GM19324 (cell line): ENCODE data around the gene SLC35G1.

Experiments
- ATAC-seq: cut with Tn5 transposase; IDR thresholded peaks from one replicate; pipeline ENCODE4 v1.9.1; 2021; ENCODE audit warnings: mild to moderate bottlenecking, moderate library complexity; ENCODE audit not compliant: unreplicated experiment, low FRiP score

Gene SLC35G1

GRCh38 chr10:93875032-93875358 lies 18.8 kb upstream of the SLC35G1 start:
- ATAC-seq, result no peak

GRCh38 chr10:93876381-93876780 lies 17.4 kb upstream of the SLC35G1 start:
- no peak for ATAC-seq

GRCh38 chr10:93879273-93879672 lies 14.5 kb upstream of the SLC35G1 start:
- no peak for ATAC-seq

DNA sequence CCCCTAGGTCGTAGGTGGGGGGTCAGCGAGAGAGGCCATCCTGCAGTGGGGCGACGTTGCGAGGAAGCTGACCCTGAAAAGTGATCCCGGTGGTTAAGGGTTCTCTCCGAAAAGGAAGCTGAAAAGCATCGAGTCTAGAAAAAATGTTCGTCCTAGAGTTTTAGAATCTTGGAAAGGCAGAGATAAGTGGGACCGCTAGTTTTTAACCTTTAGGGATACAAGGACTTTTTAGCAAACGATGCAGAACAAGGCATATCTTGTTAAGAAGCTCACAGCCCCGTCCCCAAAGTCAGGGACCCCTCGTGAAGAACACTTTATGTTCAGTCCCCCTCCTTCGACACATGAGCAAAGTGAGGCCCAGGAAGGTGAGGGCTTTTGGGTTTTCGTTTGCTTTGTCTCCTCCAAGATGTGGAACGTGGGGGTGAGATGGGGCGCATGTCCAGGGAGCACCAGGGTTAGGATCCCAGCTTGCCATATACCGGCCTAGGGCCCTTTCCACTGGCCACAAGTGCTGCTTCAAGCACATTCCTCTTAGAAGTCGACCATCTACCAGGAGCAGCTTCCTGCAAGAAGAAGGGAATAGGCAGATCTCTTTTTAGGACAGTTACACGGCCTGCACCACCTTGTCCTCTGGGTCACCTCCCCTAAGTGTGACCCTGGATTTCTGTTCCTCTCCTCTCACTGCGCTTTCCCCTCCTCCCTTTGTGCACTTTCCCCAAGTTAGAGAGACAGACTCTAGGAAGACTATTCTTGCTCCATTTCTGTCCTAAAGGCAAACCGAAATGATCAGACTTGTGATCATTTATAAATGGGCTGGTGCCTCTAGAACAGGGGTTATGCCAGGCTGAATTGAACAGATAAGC lies 969 bp downstream of the SLC35G1 start:
- no peak for ATAC-seq

DNA sequence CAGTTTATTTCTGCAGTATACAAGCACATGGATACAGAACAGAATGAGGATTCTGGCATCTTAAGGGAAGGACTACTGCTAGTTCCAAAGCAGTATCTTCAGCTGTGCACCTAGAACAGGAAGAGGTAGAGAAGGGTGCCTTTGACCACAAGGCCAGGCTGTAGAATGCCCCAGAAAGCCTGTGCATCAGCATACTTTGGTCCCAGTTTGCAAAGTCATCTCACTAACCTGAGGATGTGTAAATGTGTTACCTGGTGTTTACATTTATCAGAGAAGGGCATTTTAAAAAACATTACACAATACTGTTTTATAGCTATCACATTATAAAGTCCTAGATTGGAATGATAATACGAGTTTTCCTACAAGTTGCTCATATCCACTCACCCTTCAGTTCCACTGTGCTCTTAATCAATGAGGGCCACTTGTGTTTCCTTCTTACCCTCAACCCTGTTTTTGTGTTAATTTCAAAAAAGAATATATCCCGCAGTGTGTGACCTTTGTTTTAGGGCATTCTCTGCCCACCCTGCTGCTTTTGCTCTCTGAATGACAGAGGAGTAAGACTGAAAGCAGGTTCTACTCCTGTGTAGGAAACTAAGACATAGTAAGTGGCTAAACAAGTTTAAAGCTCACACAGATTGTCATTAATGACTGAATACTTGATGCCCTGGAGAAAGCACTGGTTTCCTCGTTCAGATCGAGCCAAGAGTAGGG lies 3.4 kb downstream of the SLC35G1 start:
- no peak for ATAC-seq

- no peak for ATAC-seq
These were observed 5.3 kb downstream of the SLC35G1 start for GRCh38 chr10:93899109-93899508.

DNA sequence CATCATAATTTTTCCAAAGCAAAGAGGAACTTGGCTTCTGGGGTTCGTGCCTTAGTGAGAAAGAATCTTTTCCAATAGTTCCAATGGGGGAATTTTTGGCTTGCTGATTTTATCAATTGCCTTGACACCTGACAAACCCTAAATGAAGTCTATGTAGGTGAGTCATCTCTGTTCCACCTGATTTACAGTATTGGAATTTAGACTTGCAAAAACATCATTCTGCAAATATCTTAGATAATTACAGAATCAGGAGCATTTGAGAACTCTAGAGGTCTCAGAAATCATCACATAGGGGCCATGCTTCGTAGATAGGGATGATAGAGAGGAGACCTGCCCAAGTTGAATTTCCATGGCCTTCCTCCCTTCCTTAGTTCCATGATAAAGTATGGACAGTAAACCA lies 9.3 kb downstream of the SLC35G1 start:
- no peak for ATAC-seq

- ATAC-seq, result no peak
These were observed 11.1 kb downstream of the SLC35G1 start for GRCh38 chr10:93904901-93905300.

DNA sequence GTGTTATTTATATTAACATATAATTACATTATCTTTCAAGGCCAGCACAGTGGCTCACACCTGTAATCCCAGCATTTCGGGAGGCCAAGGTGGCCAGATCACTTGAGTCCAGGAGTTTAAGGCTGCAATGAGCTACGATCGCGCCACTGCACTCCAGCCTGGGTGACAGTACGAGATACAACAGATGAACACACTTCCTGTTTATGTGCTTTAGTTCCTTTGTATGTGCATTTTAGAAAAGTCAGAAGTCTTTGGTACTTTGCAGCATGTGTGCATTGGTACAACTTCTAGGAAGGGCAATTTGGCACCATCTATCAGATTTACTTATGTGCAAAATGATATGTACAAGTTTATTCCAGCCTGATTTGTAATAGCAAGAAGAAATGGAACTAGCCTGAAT lies 13.3 kb downstream of the SLC35G1 start:
- ATAC-seq, result no peak

DNA sequence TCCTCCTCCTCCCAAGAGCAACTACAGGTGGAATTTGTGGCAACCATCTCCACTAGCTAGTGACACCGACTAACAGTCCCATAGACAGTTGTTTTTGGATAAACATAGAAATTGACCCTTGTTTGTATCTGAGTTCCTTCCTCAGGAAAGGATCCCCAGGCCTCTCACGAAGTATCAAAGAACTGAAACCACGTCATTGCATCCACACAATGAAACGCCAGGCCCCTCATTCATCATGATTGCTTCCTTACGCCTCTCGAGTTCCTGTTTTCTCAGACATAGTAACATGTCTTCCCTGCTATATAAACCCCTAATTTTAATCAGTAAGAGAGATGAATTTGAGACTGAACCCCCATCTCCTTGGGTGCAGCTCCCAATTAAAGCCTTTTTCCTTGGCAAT lies 18.1 kb downstream of the SLC35G1 start:
- ATAC-seq, result no peak

GRCh38 chr10:93912444-93912843 lies 18.7 kb downstream of the SLC35G1 start:
- no peak for ATAC-seq

DNA sequence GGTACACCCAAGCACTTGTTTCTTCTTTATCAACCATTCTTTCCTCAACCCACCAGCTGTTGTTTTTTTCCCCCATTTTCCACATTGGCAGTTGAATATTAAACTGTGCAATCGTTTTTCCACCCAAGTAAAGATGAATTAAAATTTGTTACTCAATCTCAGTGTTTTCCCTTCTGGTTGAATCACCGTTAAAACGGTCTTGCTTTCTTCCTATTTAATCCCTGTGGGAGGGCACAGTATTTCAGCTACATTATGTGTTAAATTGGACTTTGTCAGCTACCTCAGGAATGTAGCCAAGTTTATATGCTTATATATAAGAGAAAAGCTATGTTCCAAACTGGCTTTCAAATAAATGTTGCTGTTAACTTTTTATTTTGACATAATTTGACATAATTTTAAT lies 19.9 kb downstream of the SLC35G1 start:
- ATAC-seq, result no peak

GRCh38 chr10:93915598-93915997 lies 21.8 kb downstream of the SLC35G1 start:
- ATAC-seq, result no peak

DNA sequence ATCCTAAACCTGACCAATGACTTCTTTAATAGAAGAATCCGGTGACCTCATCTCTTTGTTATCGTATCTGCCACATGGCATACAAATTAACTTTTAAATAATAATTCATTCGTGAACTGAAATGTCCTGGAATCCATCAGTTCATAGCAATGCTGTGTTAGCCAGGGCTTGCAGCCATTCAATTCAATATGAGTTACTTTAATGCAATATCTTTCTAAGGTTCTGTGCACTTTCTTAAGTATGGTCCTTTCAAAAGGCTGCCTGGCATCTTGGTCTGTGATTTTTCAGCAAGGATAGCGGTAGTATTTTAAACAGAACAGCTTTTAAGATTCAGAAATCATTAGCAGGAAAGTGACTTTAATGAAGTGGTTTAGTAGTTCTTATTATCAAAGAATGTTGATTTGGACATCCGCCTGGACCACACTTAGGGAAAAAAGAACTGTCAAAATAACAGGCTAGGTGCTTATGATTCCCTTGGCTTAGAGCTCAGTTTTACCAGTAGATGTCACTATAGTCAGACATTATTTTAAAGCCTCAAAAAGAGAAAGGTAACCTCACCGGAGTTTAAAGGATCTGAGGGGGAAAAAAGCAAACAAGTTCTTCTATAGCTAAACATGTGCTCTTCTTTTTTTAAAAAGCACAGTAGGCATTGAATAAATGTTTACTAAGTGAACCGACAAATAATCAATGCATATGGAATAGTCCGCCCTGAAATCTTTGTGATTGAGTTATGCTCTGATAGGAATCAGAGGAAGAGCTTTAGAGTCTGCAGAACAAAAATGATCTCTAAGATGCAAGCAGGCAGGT lies 22.7 kb downstream of the SLC35G1 start:
- no peak for ATAC-seq

- ATAC-seq, result no peak
These were observed 23.2 kb downstream of the SLC35G1 start for GRCh38 chr10:93917064-93917391.

GRCh38 chr10:93917821-93918220 lies 24.0 kb downstream of the SLC35G1 start:
- ATAC-seq, result no peak

- no peak for ATAC-seq
These were observed 27.6 kb downstream of the SLC35G1 start for GRCh38 chr10:93921338-93921737.

- ATAC-seq, result no peak
These were observed 32.8 kb downstream of the SLC35G1 start for GRCh38 chr10:93926613-93927012.

- ATAC-seq, result no peak
These were observed 44.4 kb downstream of the SLC35G1 start for GRCh38 chr10:93938140-93938539.

DNA sequence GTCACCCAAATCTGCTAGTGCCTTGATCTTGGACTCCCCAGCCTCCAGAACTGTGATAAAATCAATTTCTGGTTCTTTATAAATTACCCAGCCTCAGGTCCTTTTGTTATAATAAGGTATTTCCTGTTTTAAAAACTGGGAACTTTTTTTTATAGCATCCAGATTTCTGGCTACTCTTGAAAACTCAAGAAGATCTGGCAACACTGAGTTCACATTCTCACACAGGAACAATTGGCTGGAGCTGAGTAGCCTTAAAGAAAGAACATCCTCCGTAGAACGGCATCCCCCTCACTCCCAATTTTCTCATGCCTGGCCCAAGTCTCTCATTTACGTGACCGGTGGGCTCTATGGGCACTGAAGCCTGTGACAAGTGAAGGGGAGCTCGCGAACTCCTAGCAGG lies 47.1 kb downstream of the SLC35G1 start:
- no peak for ATAC-seq

- no peak for ATAC-seq
These were observed 47.8 kb downstream of the SLC35G1 start for GRCh38 chr10:93941606-93942005.
